Retinal pigment epithelial cell (primary cell): Measurements from ENCODE around the gene SNRPE.
A peak's percentile ranks its signal among the peaks of the same experiment; 100 is the strongest.

Experiments
- DNase-seq: peaks from one replicate; pipeline ENCODE4 v3.0.0-alpha.2; 2010; ENCODE audit warnings: low read depth
- H3K4me3 ChIP-seq: 2 replicates; pipeline ENCODE4 v1.5.1; 2011; ENCODE audit warnings: mild to moderate bottlenecking, low read length, control low read depth, moderate library complexity
- TF ChIP-seq, protein P1 (sequence below): conservative IDR thresholded peaks from 2 replicates; pipeline ENCODE4 v1.5.1; 2011; ENCODE audit warnings: low read depth, low read length, control low read depth, inconsistent platforms

SNRPE gene

GRCh38 chr1:203878422-203878821 is 17.0 kb downstream of the SNRPE start:
- TF ChIP-seq, protein P1, sequence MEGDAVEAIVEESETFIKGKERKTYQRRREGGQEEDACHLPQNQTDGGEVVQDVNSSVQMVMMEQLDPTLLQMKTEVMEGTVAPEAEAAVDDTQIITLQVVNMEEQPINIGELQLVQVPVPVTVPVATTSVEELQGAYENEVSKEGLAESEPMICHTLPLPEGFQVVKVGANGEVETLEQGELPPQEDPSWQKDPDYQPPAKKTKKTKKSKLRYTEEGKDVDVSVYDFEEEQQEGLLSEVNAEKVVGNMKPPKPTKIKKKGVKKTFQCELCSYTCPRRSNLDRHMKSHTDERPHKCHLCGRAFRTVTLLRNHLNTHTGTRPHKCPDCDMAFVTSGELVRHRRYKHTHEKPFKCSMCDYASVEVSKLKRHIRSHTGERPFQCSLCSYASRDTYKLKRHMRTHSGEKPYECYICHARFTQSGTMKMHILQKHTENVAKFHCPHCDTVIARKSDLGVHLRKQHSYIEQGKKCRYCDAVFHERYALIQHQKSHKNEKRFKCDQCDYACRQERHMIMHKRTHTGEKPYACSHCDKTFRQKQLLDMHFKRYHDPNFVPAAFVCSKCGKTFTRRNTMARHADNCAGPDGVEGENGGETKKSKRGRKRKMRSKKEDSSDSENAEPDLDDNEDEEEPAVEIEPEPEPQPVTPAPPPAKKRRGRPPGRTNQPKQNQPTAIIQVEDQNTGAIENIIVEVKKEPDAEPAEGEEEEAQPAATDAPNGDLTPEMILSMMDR = no peak

DNA sequence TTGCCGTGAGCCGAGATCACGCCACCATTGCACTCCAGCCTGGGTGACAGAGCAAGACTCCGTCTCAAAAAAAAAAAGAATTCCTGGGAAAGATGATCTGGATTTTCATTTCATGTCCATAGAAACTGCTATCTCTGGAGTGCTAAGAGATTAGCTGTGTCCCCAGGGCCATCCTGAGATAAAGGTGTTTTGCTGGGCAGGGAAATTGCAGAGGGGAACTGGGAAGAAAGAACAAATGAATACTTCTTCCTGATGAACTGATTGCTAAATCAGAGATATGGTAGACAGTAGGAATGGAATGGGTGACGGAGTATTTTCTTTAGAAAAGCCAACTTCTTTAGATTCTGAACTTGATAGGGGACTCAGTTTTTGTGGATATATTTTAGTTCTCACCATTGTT is 19.2 kb downstream of the SNRPE start:
- TF ChIP-seq, protein P1 = no peak
- no peak overlapping the region for H3K4me3 ChIP-seq
- DNase-seq = no peak

More at GRCh38 chr1:203878422-203878821, 17.0 kb downstream of the SNRPE start:
- no peak for DNase-seq
- no peak overlapping the region for H3K4me3 ChIP-seq

DNA sequence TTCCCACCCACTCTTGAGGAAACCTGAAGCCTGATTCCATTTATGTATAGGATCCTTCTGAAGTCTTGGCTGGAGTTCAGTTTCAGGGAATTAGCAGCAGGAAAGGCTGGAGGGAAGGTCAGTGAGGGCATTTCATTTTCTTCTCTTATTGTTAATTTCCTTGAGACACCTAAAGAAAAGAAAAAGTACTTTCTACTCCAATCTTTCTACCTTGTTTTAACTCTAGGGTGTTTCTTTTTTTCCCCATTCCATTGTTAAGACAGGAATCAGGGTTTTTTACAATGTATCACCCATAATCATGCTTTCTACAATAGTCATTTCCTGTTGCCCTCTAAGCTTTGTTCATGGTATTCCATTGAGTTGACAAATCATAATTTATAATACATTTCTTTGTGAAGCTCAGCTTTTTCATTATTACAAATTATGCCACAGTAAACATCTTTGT is 27.4 kb downstream of the SNRPE start:
- TF ChIP-seq, protein P1 = no peak
- no peak overlapping the region for H3K4me3 ChIP-seq
- peak; percentile 18 for DNase-seq

DNA sequence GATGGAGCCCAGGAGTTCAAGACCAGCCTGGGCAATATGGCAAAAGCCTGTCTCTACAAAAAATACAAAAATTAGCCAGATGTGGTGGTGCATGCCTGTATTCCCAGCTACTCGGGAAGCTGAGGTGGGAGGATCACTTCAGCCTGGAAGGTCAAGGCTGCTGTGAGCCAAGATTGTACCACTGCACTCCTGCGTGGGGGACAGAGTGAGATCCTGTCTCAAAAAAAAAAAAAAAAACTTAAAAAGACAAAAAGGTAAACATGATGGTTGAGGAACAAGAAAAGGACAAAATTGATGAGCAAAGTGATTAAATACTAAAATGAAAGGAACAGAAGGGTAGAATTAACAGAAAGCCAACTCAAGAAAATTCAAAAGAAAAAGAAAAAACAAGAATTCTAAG is 30.6 kb downstream of the SNRPE start:
- TF ChIP-seq, protein P1 = no peak
- no peak overlapping the region for H3K4me3 ChIP-seq
- no peak for DNase-seq

- TF ChIP-seq, protein P1 = no peak
- H3K4me3 ChIP-seq = no peak overlapping the region
- no peak for DNase-seq
Measured at GRCh38 chr1:203898458-203899352, 37.3 kb downstream of the SNRPE start.

DNA sequence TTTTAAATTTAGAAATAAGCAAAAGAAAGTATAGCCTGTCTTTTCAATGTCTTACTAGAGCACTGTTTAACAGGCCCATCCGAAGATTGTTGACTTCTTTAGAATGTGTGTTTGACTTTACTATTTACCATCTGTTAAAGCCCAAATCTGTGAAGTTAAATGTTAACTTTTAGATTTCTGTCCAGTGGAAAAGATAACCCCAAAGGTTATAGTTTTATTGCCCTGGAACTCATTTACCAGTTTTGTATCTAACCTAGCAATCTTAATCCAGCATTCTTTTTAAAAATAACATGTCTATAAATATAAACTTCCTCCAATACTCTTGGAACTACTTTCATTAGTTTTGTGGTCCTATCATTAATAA is 37.9 kb downstream of the SNRPE start:
- TF ChIP-seq, protein P1 = no peak
- no peak overlapping the region for H3K4me3 ChIP-seq
- DNase-seq = no peak

GRCh38 chr1:203899869-203900714 is 38.7 kb downstream of the SNRPE start:
- H3K4me3 ChIP-seq = no peak overlapping the region
- TF ChIP-seq, protein P1 = no peak
- DNase-seq = no peak
